Inflammatory macrophage treated with lipopolysaccharide for 4 hours (primary cell): ENCODE results near the gene MYT1.
"Not testable (repeated sequence)": the region's sequence is repeated elsewhere in the genome, so short reads cannot be mapped to it uniquely, and the experiment has no call there.

Experiments
- DNase-seq: peaks from one replicate; pipeline ENCODE4 v3.0.0-alpha.2; 2020

The MYT1 gene

DNA sequence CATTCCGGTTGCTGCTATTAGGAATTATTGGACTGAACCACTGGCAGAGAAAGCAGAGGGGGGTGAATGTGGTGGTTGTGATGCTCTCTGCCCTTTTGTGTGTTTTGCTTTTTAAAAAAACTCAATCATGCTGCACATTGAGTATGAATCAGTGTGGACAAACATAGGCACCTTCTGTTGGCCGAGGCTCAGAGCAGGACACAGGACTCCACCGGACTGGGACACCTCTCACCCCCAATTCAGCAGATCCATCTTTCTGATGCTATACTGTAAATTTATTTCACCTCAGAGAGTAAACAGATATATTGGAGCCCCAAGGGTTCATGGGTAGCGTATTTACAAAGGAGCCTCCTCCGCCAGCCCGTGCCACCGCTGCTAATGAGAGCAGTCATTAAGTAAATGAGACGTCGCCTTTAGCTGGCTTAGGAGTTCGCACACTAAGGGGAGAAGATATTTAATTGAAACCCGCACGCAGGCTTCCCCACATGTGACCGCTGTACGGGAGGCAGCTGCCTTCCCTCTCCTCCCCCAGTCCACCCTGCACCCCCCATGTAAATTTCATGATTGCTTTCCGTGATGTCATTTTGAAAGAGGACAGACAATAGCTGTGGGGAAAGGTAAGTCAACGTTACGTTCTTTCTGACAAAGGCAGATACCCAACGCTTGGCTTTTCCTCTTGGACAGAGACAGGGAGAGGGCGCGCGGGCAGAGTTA, at the start of gene MYT1:
Gene MYT1 (plus strand): TSS at position 330 of the 714 bp plus-strand sequence. CDS start 34,410 bp downstream, outside the sequence.
- DNase-seq, result no peak

DNA sequence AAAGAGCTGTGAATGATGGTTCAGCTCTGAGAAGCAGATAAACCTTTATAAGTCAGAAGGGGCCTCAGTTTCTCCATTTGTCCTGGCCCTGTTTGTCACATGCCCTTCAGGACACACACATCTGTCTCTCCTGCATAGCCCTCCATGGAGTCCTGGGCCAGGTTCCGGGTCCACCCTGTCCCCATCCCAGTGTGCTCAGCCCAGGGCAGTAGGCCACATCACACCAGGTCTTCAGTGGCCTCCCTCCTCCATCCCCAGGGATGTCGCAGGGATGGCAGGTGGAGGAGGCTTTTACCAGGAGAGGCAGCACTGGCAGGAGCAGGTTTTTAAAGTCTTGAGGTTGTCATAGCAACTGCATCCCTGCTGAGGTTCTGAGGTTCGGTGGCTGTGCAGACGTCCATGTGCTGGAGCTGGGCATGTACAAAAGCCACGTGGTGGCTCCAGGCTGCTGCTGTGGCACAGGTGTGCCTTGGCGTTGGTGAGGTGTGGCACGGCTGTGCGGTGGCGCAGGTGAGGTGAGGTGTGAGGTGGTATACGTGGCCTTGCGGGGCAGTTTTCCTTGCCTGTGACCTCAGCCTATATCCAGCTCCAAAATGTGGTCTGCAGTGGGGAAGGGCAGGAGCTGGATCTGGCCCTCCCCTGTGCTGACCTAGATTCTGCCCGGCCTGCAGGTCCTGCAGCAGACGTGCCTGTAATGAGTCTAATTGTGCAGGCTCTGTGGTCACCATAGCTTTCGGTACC, 48.9 kb upstream of the MYT1 start:
- DNase-seq, result no peak

DNA sequence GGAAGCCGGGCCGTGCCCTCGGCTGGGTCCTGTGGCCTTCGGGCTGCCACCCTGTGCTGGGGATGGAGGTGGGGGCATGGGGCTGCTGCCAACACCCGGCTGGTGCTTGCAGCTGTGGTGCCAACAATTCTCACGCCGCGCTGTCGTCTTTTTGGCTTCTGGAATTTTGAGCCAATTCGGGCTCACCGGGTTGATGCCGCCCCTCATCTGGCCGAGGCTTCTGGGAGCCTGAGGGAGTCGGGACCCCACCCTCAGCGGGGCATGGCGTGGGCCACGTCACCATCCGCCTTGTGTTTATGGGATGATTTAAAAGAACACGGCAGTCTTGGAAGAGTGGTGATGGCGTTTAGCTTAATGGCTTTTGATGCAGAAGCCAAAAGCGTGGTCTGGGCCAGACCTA, 48.2 kb upstream of the MYT1 start:
- no peak for DNase-seq

DNA sequence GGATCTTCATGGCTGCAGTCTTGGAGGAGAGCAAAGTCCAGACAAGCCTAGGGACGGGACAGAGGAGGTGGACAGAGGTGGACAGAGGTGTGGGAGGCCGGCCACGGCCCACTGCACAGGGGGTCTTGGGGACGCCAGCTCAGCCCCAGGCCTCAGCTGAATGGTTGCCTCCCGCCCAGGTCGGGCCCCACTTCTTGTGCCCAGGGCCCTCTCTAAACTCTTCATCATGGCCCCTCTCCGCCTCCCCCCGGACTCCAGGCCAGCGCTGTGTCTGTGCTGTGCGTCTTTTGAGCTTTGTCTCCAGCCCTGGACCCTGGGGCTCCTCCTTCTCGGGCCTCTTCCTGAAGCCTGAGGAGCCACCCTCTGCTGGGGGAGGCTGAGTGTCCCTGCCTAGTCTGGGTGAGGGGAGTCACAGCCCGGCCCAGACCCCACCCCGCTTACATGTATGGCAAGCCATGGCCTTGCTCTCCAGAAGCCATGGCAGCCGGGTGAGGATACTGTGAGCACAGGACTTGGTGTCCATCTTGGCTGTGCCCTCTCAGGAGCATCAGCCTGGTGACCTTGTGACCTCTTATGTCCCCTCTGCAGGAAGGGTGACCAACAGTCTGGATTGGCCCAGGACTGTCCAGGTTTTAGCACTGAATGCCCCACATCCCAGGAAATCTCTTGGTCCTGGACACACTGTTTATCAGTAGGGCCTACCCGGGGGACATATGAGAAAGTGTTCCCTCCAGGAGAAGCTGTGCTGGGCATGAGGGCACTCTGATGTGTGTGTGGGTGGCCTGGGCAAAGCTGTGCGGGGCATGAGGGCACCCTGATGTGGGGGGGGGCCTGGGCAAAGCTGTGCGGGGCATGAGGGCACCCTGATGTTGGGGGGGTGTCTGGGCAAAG, 47.5 kb upstream of the MYT1 start:
- no peak for DNase-seq

- DNase-seq, result not testable (repeated sequence)
Observed at GRCh38 chr20:64117432-64117777, 46.8 kb upstream of the MYT1 start.

- DNase-seq, result no peak
Observed at GRCh38 chr20:64119301-64119680, 45.0 kb upstream of the MYT1 start.

GRCh38 chr20:64119681-64120341, 44.4 kb upstream of the MYT1 start:
- DNase-seq, result no peak

DNA sequence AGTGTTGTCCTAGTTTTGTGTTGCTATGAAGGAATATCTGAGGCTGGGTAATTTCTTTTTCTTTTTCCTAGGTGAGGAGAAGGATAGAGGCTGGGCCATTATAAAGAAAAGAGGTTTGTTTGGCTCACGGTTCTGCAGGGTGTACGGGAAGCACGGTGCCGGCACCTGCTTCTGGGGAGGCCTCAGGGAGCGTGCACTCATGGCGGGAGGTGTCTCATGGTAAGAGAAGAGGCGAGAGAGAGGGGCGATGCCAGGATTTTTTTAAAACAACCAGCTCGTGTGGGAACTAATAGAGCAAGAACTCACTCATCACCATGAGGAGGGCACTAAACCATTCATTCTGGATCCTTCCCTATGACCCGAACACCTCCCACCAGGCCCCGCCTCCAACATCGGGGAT, 42.7 kb upstream of the MYT1 start:
- DNase-seq, result no peak

DNA sequence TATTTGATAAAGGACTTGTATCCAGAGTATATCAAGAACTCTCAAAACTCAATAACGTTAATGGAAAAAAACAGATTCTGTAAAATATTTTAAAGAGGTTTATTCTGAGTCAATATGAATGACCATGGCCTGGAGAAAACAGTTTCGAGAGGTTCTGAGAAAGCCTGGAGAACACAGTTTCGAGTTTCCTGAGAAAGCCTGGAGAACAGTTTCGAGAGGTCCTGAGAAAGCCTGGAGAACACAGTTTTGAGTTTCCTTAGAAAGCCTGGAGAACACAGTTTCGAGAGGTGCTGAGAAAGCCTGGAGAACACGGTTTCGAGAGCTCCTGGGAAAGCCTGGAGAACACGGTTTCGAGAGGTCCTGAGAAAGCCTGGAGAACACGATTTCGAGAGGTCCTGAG, 41.3 kb upstream of the MYT1 start:
- not testable (repeated sequence) for DNase-seq

DNA sequence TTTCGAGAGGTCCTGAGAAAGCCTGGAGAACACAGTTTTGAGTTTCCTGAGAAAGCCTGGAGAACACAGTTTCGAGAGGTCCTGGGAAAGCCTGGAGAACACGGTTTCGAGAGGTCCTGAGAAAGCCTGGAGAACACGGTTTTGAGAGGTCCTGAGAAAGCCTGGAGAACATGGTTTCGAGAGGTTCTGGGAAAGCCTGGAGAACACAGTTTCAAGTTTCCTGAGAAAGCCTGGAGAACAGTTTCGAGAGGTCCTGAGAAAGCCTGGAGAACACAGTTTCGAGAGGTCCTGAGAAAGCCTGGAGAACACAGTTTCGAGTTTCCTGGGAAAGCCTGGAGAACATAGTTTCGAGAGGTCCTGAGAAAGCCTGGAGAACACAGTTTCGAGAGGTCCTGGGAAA, 40.7 kb upstream of the MYT1 start:
- DNase-seq, result not testable (repeated sequence)

GRCh38 chr20:64129146-64129782, 35.0 kb upstream of the MYT1 start:
- no peak for DNase-seq

DNA sequence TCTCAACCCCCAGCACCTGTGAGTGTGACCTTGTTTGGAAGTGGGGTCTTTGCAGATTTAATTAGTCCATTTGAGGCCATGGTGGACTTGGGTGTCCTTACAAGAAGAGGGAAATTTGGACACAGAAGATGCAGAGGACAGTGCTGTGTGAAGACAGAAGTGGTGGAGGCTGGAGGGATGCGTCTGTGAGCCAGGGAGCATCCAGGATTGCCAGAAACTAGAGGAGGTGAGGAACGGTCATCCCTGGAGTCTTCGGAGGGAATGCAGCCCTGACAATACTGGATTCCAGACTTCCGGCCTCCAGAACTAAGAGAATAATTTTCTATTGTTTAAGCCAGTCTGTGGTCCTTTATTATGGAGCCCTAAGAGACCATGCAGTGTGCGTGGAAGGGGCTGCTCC, 34.0 kb upstream of the MYT1 start:
- DNase-seq, result no peak

DNA sequence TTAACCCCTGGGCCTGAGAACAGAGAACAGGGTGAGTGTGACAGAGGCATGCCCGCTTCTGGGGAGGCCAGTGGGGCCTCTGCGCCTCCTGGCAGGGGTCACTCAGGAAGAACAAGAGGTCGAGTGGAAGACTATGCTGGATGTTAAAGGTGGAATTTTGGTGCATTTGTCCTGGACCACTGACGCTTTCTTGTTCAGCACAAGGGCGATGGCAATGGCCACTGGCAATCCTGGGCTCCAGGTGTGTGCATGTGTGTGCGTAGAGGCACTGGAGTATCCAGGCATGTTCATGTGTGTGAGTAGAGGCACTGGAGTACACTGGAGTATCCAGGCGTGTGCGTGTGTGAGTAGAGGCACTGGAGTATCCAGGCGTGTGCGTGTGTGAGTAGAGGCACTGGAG, 33.4 kb upstream of the MYT1 start:
- DNase-seq, result no peak

DNA sequence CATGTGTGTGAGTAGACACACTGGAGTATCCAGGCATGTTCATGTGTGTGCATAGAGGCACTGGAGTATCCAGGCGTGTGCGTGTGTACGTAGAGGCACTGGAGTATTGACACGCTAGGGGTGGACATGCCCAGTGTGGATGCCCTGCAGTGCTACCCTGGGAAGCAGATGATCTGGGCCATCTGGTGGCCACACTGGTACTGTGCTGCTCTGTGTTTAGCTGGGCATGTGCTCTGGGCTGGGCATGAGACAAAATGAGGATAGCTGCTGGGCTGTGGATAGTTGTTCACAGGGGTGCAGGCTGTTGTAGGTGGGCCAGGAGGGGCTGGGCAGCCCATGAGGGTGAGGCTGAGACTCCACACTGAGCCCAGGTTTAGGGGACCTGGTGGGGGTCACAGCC, 32.8 kb upstream of the MYT1 start:
- DNase-seq, result peak; percentile 10

GRCh38 chr20:64133951-64134407, 30.3 kb upstream of the MYT1 start:
- DNase-seq, result no peak

DNA sequence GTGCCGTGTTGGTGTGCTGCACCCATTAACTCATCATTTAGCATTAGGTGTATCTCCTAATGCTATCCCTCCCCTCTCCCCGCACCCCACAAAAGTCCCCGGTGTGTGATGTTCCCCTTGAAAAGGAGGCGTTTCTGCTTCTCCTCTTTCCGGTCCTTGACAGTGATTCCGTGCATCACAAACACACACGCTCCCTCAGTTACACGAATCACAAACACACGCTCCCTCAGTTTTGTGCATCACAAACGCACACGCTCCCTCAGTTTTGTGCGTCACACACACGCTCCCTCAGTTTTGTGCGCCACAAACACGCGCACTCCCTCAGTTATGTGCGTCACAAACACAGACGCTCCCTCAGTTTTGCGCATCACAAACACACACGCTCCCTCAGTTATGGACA, 29.5 kb upstream of the MYT1 start:
- not testable (repeated sequence) for DNase-seq

GRCh38 chr20:64136004-64136710, 28.1 kb upstream of the MYT1 start:
- DNase-seq, result no peak

GRCh38 chr20:64137598-64138031, 26.6 kb upstream of the MYT1 start:
- DNase-seq, result no peak

GRCh38 chr20:64138276-64138815, 25.9 kb upstream of the MYT1 start:
- no peak for DNase-seq

DNA sequence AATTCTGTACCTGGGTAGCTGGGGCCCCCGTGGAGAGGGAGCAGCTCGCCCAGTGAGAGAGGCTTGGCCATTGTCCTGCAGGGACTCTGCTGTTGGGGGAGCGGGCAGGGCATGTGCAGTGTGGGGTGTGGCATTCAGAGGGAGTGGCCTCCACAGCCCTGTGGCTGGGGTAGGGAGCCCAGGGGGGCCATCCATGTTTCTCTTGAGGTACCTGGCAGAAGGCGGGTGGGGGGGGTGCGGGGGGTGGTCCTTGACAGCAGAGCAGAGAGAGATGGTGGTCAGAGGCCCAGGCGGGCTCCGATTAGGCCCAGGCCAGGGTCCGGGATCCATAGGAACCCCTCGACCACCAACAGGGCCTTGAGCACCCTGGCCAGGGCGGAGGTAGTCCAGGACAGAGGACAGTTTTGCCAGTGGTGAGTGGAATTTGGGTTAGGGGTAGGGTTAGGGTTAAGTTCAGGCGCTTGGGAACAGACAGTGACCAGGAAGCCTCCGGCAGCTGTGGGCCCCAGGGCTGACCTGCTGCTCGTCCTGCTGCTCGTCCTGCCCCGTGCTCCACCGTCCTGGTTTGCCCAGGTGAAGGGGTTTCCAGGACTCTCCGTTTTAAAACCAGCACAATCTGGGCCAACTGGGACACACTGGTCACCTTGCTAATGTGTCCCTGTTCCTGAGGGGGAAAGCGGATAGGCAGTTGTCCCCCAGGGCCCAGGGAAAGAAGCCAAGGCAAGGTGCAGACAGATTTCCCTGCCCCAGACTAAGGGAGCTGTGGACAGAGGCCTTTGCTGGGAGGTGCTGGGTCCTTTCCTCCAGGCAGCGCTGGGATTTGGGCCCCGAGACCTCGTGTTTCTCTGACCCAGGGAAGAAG, 24.8 kb upstream of the MYT1 start:
- no peak for DNase-seq
